Heart left ventricle (tissue), 13 donors: Measurements from ENCODE around the gene ZSWIM8.

Experiments
- POLR2A ChIP-seq, 2 donors: fragments of 450-650 bp; IDR thresholded peaks; one replicate each; pipeline ENCODE4 v1.6.1; 2017; ENCODE audit warnings: antibody characterized with exemption in 2 of 2, mild to moderate bottlenecking in 2 of 2, moderate library complexity in 2 of 2
- TF ChIP-seq, protein P1 (sequence below), 12 donors: fragments of 200-600 bp; sonication (generic) in 4 of 12; IDR thresholded peaks; one replicate each; pipeline versions ENCODE4 v1.5.0 to v1.8.0; 2018 to 2022; ENCODE audit warnings: antibody characterized with exemption in 12 of 12, mild to moderate bottlenecking in 5 of 12
- donor health status: ischemic (EF 13 %, LVEDD 7.1; RV severe dilation, severe dysfunction).
- donor health status: DM: no; HTN: yes; CAD: no.
- donor health status: DM: no; HTN: no; CAD: no.
- donor health status: ischemic (EF 25% LVEDD 6.9; RV normal size, moderate dysfunction).
- donor health status: ischemic (EF 25% LVEDD 5.7; RV mildly dilated, moderate dysfunction).
- donor health status: ischemic (EF 35%, LVEDD 5.7; RV mildly dilated, moderate dysfunction).
- donor health status: nonischemic (EF 11% LVEDD 7.7; RV severe dilation, severe dysfunction).
- donor health status: DM: yes; HTN: yes; CAD: no.
- donor health status: PGD.
- donor health status: ischemic (EF 29% LVEDD 5.4; RV normal size, mild dysfunction).
- donor health status: nonischemic (EF 23%, LVEDD 6.1; RV moderate dilation, normal function).

DNA sequence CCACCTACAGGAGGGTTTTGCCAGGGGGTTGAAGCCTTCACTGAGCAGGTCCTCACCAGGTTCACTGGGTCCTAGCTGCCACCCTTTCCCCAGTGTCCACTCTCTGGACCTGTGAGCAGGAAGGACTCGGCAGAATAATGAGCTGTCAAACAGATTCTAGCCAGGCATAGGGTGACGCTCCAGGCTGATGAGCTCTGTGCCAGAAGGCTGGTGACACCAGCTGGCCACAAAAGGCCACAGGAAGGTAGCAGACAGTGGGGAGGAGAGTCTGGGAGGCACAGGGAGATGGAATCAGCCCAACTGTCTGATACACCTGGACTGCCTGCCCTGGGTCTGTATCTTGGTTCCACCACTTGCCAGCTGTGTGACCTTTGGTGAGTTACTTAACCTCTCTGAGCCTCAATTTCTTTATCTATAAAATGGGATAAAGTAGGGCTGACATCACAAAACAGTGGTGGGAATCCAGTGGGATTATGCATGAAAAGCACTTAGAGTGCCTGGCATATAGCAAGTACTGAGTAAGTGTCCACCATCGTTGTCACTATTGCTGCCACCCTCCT lies 52.7 kb downstream of the ZSWIM8 start:
- TF ChIP-seq, protein P1, sequence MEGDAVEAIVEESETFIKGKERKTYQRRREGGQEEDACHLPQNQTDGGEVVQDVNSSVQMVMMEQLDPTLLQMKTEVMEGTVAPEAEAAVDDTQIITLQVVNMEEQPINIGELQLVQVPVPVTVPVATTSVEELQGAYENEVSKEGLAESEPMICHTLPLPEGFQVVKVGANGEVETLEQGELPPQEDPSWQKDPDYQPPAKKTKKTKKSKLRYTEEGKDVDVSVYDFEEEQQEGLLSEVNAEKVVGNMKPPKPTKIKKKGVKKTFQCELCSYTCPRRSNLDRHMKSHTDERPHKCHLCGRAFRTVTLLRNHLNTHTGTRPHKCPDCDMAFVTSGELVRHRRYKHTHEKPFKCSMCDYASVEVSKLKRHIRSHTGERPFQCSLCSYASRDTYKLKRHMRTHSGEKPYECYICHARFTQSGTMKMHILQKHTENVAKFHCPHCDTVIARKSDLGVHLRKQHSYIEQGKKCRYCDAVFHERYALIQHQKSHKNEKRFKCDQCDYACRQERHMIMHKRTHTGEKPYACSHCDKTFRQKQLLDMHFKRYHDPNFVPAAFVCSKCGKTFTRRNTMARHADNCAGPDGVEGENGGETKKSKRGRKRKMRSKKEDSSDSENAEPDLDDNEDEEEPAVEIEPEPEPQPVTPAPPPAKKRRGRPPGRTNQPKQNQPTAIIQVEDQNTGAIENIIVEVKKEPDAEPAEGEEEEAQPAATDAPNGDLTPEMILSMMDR (IDR thresholded peaks at IDR 0.05): no peak
- TF ChIP-seq POLR2A (IDR thresholded peaks at IDR 0.05): no peak
